K562 (cell line): Measurements from ENCODE around the gene PTPRU. TPM values are rescaled to one million over a fixed set of nuclear protein-coding genes. Genes with fewer than 3 reads are reported as not detected.

Experiments used
- ATAC-seq: fragments of 200-7000 bp; cut with Tn5 transposase; 3 replicates; pipeline ENCODE4 v1.9.1; 2020; ENCODE audit warnings: moderate library complexity
- BruUV-seq: library from RNA; stranded (reverse); fragments of 400-500 nt; replicated peaks from 2 replicates; lab custom pipeline; 2021; lab: Mats Ljungman, UMichigan
- CTCF ChIA-PET: fragments of 300-600 bp; formaldehyde crosslinking; extraction: SDS; loops from one replicate; lab custom pipeline; 2021; ENCODE audit warnings: low intra/inter-chr PET ratio; lab: Yijun Ruan, JAX
- POLR2A ChIA-PET: fragments of 300-600, 350-650 bp; sonication (Branson Sonifier 250); formaldehyde crosslinking; extraction: SDS; loops from one replicate; lab custom pipeline; 2021; ENCODE audit warnings: antibody characterized with exemption, inconsistent platforms; lab: Yijun Ruan, JAX
- DNase-seq, 4 experiments: peaks; one replicate each; pipeline versions ENCODE4 v3.0.0 to v3.0.0-alpha.2; 2011 to 2018; ENCODE audit warnings: low spot score in 3 of 4, mixed read lengths in 3 of 4; ENCODE audit errors: extremely low read depth in 1 of 4
- FAIRE-seq: peaks from 2 replicates; lab custom pipeline; 2011; peaks lifted over from hg19 to GRCh38; lab: Jason Lieb, UNC
- H2AFZ ChIP-seq: 2 replicates; pipeline ENCODE4 v1.6.0; 2011; ENCODE audit warnings: low read depth, low read length, control low read depth, inconsistent platforms
- H3K27ac ChIP-seq: fragments of 200-600 bp; 3 replicates; pipeline ENCODE4 v1.8.0; 2011; ENCODE audit warnings: low read depth, mild to moderate bottlenecking, control low read depth, inconsistent platforms, low read length, moderate library complexity, mixed read lengths; ENCODE audit errors: extremely low read depth
- H3K27me3 ChIP-seq, 2 experiments: fragments of 300-600 bp in 1 of 2; 2 replicates in 1 of 2; 3 replicates in 1 of 2; pipeline versions ENCODE4 v1.6.0 to v1.8.0; 2011; ENCODE audit warnings: inconsistent platforms in 2 of 2, low read length in 2 of 2, mild to moderate bottlenecking in 1 of 2, mixed read lengths in 1 of 2, moderate library complexity in 1 of 2; ENCODE audit not compliant: control insufficient read depth in 2 of 2, insufficient read depth in 2 of 2
- H3K36me3 ChIP-seq: fragments of 300-600 bp; 3 replicates; pipeline ENCODE4 v1.8.0; 2011; ENCODE audit warnings: mild to moderate bottlenecking, low read length, inconsistent platforms; ENCODE audit not compliant: control insufficient read depth, insufficient read depth
- H3K4me1 ChIP-seq, 2 experiments: fragments of 200-600 bp in 1 of 2; replicated peaks in 1 of 2; 2 replicates in 1 of 2; 3 replicates in 1 of 2; pipeline versions ENCODE4 v1.5.1 to v1.8.0; 2011; ENCODE audit warnings: inconsistent platforms in 2 of 2, low read length in 2 of 2, mild to moderate bottlenecking in 1 of 2, mixed read lengths in 1 of 2, moderate library complexity in 1 of 2; ENCODE audit not compliant: control insufficient read depth in 2 of 2, insufficient read depth in 2 of 2
- H3K4me2 ChIP-seq: 2 replicates; pipeline ENCODE4 v1.6.1; 2011; ENCODE audit warnings: low read length, control low read depth, inconsistent platforms, mixed read lengths; ENCODE audit not compliant: insufficient read depth
- H3K4me3 ChIP-seq: fragments of 200-600 bp; sonication (generic), shearing (Covaris generic); 2 replicates; pipeline ENCODE4 v1.5.1; 2016; ENCODE audit warnings: control low read depth, inconsistent platforms
- H3K79me2 ChIP-seq: fragments of 200-600 bp; 3 replicates; pipeline ENCODE4 v1.8.0; 2011; ENCODE audit warnings: low read length, inconsistent platforms; ENCODE audit not compliant: control insufficient read depth, insufficient read depth
- H3K9ac ChIP-seq, 2 experiments: 2 replicates each; pipeline versions ENCODE4 v1.6.0 to v1.6.1; 2011; ENCODE audit warnings: low read depth in 2 of 2, low read length in 2 of 2, control low read depth in 1 of 2, inconsistent platforms in 1 of 2, mild to moderate bottlenecking in 1 of 2, mixed read lengths in 1 of 2; ENCODE audit not compliant: insufficient read depth in 1 of 2
- H3K9me1 ChIP-seq: one replicate; pipeline ENCODE4 v1.6.0; 2011; ENCODE audit warnings: inconsistent platforms, mild to moderate bottlenecking, low read length, moderate library complexity; ENCODE audit not compliant: control insufficient read depth, insufficient read depth
- H3K9me3 ChIP-seq: replicated peaks from 2 replicates; pipeline ENCODE4 v1.5.1; 2011; ENCODE audit warnings: low read depth, low read length, inconsistent platforms; ENCODE audit not compliant: control insufficient read depth, insufficient read depth
- H4K20me1 ChIP-seq: replicated peaks from 2 replicates; pipeline ENCODE4 v1.6.1; 2011; ENCODE audit warnings: low read length, inconsistent platforms, mixed read lengths; ENCODE audit not compliant: control insufficient read depth, insufficient read depth
- BDP1 ChIP-seq: IDR thresholded peaks from 3 replicates; pipeline ENCODE4 v1.6.1; 2011; ENCODE audit not compliant: insufficient read length, insufficient read depth
- CAMTA2 ChIP-seq: fragments of 250-450 bp; sonication (Bioruptor Pico); conservative IDR thresholded peaks from 2 replicates; pipeline ENCODE4 v1.5.1; 2022
- E2F8 ChIP-seq: fragments of 450-650 bp; IDR thresholded peaks from 2 replicates; pipeline ENCODE4 v1.7.1; 2018; ENCODE audit warnings: mild to moderate bottlenecking, low read depth; ENCODE audit not compliant: partially characterized antibody
- HDAC8 ChIP-seq: fragments of 450-650 bp; IDR thresholded peaks from 2 replicates; pipeline ENCODE4 v1.6.1; 2016; ENCODE audit warnings: mild to moderate bottlenecking, missing genetic modification characterization, moderate library complexity, missing compliant biosample characterization
- HMGXB4 ChIP-seq: sonication (generic); formaldehyde crosslinking; IDR thresholded peaks from 2 replicates; pipeline ENCODE4 v1.8.1; 2023; ENCODE audit warnings: mild to moderate bottlenecking, missing genetic modification reagents
- HNRNPLL ChIP-seq: fragments of 200-400 bp; formaldehyde crosslinking; IDR thresholded peaks from 2 replicates; pipeline ENCODE4 v1.6.1; 2017; ENCODE audit warnings: low read length, low read depth, mild to moderate bottlenecking; ENCODE audit not compliant: poor library complexity, severe bottlenecking
- PBX2 ChIP-seq, 2 experiments: IDR thresholded peaks in 1 of 2; conservative IDR thresholded peaks in 1 of 2; 2 replicates each; pipeline ENCODE4 v1.6.1; 2016; ENCODE audit warnings: low read depth in 2 of 2, mild to moderate bottlenecking in 1 of 2, missing compliant biosample characterization in 1 of 2, missing genetic modification characterization in 1 of 2, moderate library complexity in 1 of 2
- SAFB2 ChIP-seq: fragments of 200-400 bp; formaldehyde crosslinking; IDR thresholded peaks from 2 replicates; pipeline ENCODE4 v1.6.1; 2018; ENCODE audit warnings: borderline replicate concordance, low read length, low read depth, moderate library complexity; ENCODE audit not compliant: severe bottlenecking
- SUPT5H ChIP-seq: fragments of 450-650 bp; IDR thresholded peaks from 2 replicates; pipeline ENCODE4 v1.6.1; 2016
- ZNF444 ChIP-seq: fragments of 250-450 bp; sonication (Bioruptor Pico); IDR thresholded peaks from 2 replicates; pipeline ENCODE4 v1.4.0; 2020; ENCODE audit warnings: mild to moderate bottlenecking, moderate library complexity
- WGBS: fragments of 100-300 bp; shearing (Covaris generic); methylation state at CpG from one replicate; pipeline ENCODE4 v1.1.6; 2016; ENCODE audit warnings: low coverage, mixed read lengths; ENCODE audit not compliant: insufficient coverage; ENCODE audit errors: missing lambda C conversion rate; 5-methylcytosine and 5-hydroxymethylcytosine counted together
- in situ Hi-C: fragments of 300-500 bp; cut with MboI; formaldehyde crosslinking; loops from 4 replicates; pipeline ENCODE4 v1.15.0; 2018; ENCODE audit warnings: inconsistent platforms, mixed read lengths
- intact Hi-C: fragments of 100-400 bp; cut with micrococcal nuclease; formaldehyde crosslinking; loops from 2 replicates; pipeline ENCODE4 v1.14.2; 2022
- polyA plus RNA-seq, 8 experiments: library from polyadenylated mRNA; depleted of rRNA in 4 of 8; stranded (reverse) in 5 of 8; unstranded in 3 of 8; fragments of >200 nt; fragmentation: Nextera tagmentation in 2 of 8; fragmentation: Illumina TruSeq in 1 of 8; extraction: Ambion mirVana in 2 of 8; extraction: Trizol in 1 of 8; gene quantifications; 2 replicates each; pipeline versions ENCODE4 v1.2.1 to v1.2.3, GENCODE V29; 2011 to 2014; ENCODE audit warnings: inconsistent platforms in 1 of 8, missing spikeins in 1 of 8
- total RNA-seq, 7 experiments: library from RNA; depleted of rRNA in 6 of 7; stranded (reverse); fragments of >200 nt in 6 of 7; fragmentation: Illumina TruSeq in 2 of 7; extraction: Trizol in 2 of 7; gene quantifications; 2 replicates each; pipeline versions ENCODE4 v1.2.1 to v1.2.3, GENCODE V29; 2011 to 2021; ENCODE audit warnings: low replicate concordance in 1 of 7
- TF ChIP-seq, protein P1 (sequence below): sonication (generic); formaldehyde crosslinking; IDR thresholded peaks from 2 replicates; pipeline ENCODE4 v1.8.0; 2022; ENCODE audit warnings: mild to moderate bottlenecking, missing genetic modification reagents

Gene PTPRU
- total and polyA plus RNA-seq, 9 of the 15 experiments (the other 6 are each of a cell fraction or from before 2014, with no cell fraction given): 0.01 to 2.9 (median 1.0) TPM

GRCh38 chr1:29344336-29344735 lies 108.0 kb downstream of the PTPRU start:
- Histone ChIP-seq H3K4me1 (peaks cover 0 to 3% of the 10 kb centered on the region in 2 experiments; a peak in 1 of 5 replicates), H4K20me1 (no peaks in the 10 kb centered on the region; the same call in 1 of the 2 replicates), H3K9me1 (no peaks in the 10 kb centered on the region), H3K27ac (no peak overlapping the region), H3K27me3 (peaks cover 11 to 33% of the 10 kb centered on the region in 2 experiments; a peak in 4 of 5 replicates), H3K9ac (no peak overlapping the region), H3K4me2 (no peak overlapping the region), H2AFZ (no peak overlapping the region), H3K9me3 (no peaks in the 10 kb centered on the region), H3K79me2 (no peaks in the 10 kb centered on the region), H3K36me3 (no peaks in the 10 kb centered on the region), H3K4me3 (no peak overlapping the region)
- ChIA-PET CTCF (no interaction called here), POLR2A (no interaction called here)
- DNase-seq (no peak), ATAC-seq (no peak), FAIRE-seq (no peak)
- intact Hi-C loops (loop anchor here (5.0 kb wide), 1 partner anchor 68 kb away; no protein-coding TSS in a partner anchor), in situ Hi-C loops (no loop called here)
- no TSS peak for BruUV-seq
- WGBS: 0% methylated on average over 8 of the region's 9 CpGs
- TF ChIP-seq PBX2 (CRISPR knock-in tag; IDR thresholded peaks at IDR 0.05; ENCODE audit: low read depth): no peak
- no peak for TF ChIP-seq PBX2 (tag; conservative IDR thresholded peaks at IDR 0.05; ENCODE audit: low read depth)
- no peak for TF ChIP-seq HNRNPLL
- no peak for TF ChIP-seq BDP1
- TF ChIP-seq, protein P1, sequence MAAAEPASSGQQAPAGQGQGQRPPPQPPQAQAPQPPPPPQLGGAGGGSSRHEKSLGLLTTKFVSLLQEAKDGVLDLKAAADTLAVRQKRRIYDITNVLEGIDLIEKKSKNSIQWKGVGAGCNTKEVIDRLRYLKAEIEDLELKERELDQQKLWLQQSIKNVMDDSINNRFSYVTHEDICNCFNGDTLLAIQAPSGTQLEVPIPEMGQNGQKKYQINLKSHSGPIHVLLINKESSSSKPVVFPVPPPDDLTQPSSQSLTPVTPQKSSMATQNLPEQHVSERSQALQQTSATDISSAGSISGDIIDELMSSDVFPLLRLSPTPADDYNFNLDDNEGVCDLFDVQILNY (CRISPR knock-in tag): no peak
- no peak for TF ChIP-seq ZNF444 (CRISPR knock-in tag)
- TF ChIP-seq SUPT5H: no peak
- TF ChIP-seq HMGXB4 (CRISPR knock-in tag): no peak
- no peak for TF ChIP-seq HDAC8 (tag)
- no peak for TF ChIP-seq E2F8
- no peak for TF ChIP-seq CAMTA2
- TF ChIP-seq SAFB2: no peak
